Measurements from ENCODE around the gene TCTN3. TPM values are rescaled to one million over a fixed set of nuclear protein-coding genes. Genes with fewer than 3 reads are reported as not detected.
"Not testable (repeated sequence)": the region's sequence is repeated elsewhere in the genome, so short reads cannot be mapped to it uniquely, and the experiment has no call there.

TCTN3 gene
- total RNA-seq, 1 donor from 2014 or later: 39.9 TPM

GRCh38 chr10:95637140-95637539 is 56.6 kb downstream of the TCTN3 start:
- no peak for DNase-seq (ENCODE audit: low read depth in 2 of 2)

GRCh38 chr10:95635319-95635733 is 58.4 kb downstream of the TCTN3 start:
- DNase-seq (ENCODE audit: low read depth in 2 of 2): no peak

GRCh38 chr10:95628786-95629185 is 64.9 kb downstream of the TCTN3 start:
- no peak for DNase-seq (ENCODE audit: low read depth in 2 of 2)

GRCh38 chr10:95626500-95626899 is 67.2 kb downstream of the TCTN3 start:
- no peak for DNase-seq (ENCODE audit: low read depth in 2 of 2)

- DNase-seq (ENCODE audit: low read depth in 2 of 2): not testable (repeated sequence)
Observed at GRCh38 chr10:95620415-95620814, 73.3 kb downstream of the TCTN3 start.

- no peak for DNase-seq (ENCODE audit: low read depth in 2 of 2)
Observed at GRCh38 chr10:95618101-95618500, 75.6 kb downstream of the TCTN3 start.

- no peak for DNase-seq (ENCODE audit: low read depth in 2 of 2)
Observed at GRCh38 chr10:95616446-95616845, 77.3 kb downstream of the TCTN3 start.

Other genes starting within 250 kb of the TCTN3 start
- gene SORBS1, start 132.6 kb downstream of the TCTN3 start, total RNA-seq: 1.1 and 2.8 TPM in 2 replicates
- 61.0 and 82.1 TPM in 2 replicates for gene ALDH18A1, start 37.2 kb downstream of the TCTN3 start, total RNA-seq
- 2.6 and 10.2 TPM in 2 replicates for gene ENTPD1, start 62.2 kb upstream of the TCTN3 start, total RNA-seq
- gene CC2D2B, start 214.0 kb upstream of the TCTN3 start, total RNA-seq: 0.22 TPM in 1 of 2 replicates, not detected in the other

Measured in lung microvascular endothelial cell (primary cell).